COLO668 (cell line): Measurements from ENCODE around the gene CHCHD2.
"Not testable (repeated sequence)": the region's sequence is repeated elsewhere in the genome, so short reads cannot be mapped to it uniquely, and the experiment has no call there.

Experiments
- DNase-seq: peaks from one replicate; lab custom pipeline; 2025; ENCODE audit not compliant: unreplicated experiment; lab: John Stamatoyannopoulos, UW

Gene CHCHD2

DNA sequence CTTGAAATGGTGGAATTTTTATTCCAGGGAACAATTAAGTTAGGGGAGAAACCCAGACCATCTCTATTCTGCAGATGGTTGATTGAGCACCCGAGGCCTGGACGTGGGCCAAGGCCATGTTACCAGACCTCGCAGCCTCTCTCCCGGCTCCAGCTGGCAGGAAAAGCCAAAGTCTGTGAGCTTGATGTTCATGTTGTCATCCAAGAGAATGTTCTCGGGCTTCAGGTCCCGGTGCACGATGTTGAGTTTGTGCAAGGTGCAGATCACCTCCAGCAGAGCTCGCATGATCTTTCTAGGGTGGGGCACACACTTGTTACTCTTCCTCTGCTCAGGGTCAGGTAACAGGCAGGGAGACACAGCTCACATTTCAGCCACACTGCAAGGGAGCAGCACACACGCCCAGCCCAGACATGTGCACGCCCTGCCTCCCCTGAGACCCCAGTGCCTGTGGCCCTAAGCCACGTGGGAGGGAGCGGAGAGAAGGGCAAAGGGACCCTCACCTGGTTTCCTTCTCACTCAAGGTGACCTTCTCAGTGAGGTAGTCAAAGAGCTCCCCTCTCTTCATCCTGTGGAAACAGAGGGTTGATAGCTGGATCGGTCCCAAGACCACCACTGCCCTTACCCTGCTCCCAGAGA is 23.0 kb downstream of the CHCHD2 start:
- DNase-seq, result peak; percentile 66

DNA sequence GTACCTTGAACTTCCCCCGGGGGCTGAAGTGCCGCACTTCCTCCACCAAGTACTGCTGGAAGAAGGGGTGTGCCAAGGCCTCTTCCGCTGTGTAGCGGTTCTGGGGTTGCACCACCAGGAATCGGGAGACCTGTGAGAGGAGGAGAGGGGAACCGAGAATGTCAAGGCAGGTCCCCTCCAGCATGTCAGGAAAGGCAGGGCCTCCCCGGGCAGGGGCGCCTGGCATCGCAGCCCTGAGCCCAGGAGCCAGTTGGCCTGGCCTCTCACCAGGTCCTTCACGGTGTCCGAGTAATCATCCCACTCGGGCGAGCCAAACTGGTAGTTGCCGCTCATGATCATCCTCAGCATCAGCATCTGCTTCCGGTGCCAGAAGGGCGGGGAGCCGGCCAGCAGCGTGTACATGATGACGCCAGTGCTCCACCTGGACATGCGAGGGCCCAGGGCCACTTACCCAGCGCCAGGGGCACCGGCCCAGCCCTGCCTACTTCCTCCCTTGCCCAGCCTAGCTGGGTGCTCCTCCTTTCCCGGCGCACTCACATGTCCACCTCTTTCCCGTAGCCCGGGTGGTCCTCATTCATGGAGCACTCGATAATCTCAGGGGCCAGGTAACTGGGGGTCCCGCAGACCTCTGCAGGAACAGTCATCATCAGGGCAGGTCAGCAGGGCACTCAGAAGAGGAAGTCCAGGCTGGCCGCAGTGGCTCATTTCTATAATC is 24.5 kb downstream of the CHCHD2 start:
- DNase-seq, result no peak

DNA sequence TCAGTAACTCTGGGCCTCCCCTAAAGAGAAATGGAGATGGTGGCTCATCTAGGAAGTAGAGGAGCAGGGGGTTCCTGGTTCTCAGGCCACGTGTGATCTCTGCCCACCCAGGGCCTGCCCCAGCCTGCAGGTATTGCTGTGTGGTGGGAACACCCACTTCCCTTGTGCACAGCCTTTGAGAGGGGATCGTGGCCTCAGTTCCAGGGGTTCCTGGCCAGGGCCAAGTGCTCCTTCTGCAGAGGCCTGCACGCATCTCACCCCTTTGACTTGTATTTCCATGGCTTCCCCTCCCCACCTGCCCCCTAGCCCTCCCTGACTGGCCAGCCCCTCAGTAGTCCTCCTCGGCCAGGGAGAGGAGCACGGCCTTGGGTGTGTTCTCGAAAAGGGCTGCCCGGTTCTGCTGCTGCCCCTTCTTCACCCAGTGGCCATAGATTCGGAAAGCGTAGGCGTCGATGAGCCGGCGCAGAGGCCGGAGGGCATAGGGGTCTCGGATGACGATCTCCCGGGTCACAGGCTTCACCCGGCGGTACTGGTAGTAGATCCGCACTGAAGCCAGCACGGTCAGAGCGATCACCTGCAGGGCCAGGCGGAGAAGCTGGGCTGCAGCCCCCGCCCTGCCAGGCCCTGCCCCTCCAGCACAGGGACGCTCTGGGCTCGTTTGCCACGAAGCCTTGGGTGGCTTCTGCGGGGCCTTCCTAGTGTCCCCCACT is 25.4 kb downstream of the CHCHD2 start:
- not testable (repeated sequence) for DNase-seq

DNA sequence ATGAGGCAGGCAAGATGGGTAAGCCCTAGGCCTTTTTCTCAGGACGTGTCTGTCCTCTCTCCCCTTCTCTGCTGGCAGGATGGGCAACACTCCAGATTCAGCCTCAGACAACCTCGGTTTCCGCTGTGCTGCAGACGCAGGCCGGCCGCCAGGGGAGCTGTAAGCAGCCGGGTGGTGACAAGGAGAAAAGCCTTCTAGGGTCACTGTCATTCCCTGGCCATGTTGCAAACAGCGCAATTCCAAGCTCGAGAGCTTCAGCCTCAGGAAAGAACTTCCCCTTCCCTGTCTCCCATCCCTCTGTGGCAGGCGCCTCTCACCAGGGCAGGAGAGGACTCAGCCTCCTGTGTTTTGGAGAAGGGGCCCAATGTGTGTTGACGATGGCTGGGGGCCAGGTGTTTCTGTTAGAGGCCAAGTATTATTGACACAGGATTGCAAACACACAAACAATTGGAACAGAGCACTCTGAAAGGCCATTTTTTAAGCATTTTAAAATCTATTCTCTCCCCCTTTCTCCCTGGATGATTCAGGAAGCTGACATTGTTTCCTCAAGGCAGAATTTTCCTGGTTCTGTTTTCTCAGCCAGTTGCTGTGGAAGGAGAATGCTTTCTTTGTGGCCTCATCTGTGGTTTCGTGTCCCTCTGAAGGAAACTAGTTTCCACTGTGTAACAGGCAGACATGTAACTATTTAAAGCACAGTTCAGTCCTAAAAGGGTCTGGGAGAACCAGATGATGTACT is 26.7 kb downstream of the CHCHD2 start:
- peak; percentile 88 for DNase-seq

DNA sequence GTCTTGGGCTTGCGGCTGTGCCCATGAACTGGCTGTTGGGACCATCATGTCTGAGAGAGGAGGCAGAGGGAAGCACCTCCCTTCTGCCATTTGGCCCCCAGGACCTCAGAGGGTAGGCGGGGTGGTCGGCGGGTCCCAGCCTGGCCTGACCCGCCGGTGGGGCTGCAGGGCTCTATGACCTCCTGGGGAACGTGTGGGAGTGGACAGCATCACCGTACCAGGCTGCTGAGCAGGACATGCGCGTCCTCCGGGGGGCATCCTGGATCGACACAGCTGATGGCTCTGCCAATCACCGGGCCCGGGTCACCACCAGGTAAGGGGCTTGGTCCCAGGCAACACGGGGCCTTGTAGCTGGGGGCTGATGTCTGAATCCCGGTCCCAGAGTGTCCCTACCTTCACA is 28.1 kb downstream of the CHCHD2 start:
- DNase-seq, result no peak

DNA sequence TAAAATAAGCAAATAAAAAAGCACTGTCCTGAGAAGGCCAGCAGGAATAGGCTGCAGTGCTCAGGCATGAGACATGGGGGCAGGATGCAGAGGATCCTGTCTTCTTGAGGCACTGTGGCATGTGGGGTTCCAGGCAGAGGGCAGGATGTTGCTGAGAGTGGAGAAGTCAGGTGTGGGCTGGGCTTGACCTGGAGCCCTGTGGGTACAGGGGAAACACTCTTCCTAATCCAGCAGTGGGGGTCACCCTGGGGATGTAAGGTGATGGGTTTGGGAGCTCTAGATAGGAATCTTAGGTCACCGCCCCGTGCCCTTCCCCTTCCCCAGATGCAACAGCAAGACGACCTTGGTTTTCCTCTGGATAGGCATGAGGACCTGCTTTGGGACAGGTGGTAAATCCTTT is 28.6 kb downstream of the CHCHD2 start:
- DNase-seq, result no peak

DNA sequence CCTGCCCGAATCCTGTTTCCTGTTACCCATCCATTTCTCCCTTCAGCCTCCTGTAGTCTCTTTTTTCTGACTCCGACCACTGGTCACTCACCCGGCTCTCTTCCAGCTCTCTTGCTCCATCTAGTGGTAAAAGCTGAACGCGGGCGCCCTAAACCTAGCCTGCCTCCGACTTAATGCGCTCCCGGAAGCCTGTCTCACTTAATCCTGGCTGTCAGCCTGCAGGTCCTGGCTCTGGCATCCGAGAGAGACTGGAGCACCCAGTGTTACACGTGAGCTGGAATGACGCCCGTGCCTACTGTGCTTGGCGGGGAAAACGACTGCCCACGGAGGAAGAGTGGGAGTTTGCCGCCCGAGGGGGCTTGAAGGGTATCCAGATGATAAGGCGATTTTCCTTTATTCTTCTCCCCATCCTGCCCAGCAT is 31.9 kb downstream of the CHCHD2 start:
- peak; percentile 60 for DNase-seq

DNA sequence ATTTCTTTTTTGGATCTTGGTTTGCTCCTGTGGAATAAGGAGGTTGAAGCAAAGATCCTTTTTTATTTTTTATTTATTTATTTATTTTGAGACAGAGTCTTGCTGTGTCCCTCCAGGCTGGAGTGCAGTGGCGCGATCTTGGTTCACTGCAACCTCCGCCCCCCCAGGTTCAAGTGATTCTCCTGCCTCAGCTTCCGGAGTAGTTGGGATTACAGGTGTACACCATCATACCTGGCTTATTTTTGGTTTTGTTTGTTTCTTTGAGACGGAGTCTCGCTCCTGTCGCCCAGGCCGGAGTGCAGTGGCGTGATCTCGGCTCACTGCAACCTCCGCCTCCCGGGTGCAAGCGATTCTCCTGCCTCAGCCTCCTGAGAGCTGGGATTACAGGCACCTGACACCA is 39.9 kb downstream of the CHCHD2 start:
- DNase-seq, result not testable (repeated sequence)

DNA sequence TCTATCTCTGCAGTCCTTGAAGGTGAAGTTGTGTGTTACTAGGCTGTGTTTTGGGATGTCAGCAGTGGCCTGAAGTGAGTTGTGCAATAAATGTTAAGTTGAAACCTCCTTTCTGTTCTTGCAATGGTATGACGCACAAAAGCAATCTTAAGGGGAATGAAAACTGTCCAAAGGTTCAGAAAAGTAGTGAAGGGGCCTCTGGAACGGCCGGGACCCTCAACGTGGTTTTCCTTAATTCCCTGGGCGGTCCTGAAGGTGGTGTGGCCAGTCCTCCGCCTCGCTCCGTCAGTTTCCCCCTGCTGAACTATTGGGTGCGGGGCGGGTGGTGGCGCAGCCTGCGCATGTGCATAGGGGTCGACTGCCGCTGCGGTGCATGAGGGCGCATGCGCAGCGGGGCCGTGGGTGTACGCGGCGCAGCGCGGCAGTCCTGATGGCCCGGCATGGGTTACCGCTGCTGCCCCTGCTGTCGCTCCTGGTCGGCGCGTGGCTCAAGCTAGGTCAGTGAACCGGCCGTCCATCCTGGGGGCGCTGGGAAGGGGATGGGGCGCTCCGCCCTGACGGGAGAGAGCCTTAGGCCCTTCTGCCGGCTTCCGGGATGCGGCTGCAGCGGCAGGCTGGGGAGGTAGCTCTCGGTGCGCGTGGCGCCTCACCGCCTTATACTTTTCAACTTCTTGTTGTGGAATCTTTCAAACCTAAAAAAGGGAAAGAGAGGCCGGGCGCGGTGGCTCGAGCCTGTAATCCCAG is 42.2 kb downstream of the CHCHD2 start, which contains the start of gene SUMF2:
Gene SUMF2, plus strand, starts transcription at position 405 of the 744 bp plus-strand sequence. Its CDS starts 26 bp downstream, at position 431.
- peak; percentile 93 for DNase-seq

DNA sequence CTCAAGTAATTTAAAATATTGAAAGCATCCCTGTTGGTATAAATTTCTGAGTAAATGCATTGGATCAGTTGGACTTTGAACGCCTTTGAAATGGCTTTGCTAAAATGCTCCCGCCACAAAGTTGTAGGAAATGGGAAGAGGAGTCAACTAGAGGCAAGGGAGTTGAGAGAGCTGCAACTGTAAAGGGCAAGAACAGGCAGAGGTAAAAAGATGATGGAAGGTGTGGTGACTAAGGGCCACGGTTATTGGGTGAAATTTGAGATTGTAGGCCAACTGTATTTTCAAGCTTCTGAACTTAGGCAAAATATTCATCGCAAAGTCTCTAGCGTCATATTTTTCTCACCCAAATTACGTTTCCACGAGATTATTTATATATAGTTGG is 42.8 kb downstream of the CHCHD2 start:
- no peak for DNase-seq

DNA sequence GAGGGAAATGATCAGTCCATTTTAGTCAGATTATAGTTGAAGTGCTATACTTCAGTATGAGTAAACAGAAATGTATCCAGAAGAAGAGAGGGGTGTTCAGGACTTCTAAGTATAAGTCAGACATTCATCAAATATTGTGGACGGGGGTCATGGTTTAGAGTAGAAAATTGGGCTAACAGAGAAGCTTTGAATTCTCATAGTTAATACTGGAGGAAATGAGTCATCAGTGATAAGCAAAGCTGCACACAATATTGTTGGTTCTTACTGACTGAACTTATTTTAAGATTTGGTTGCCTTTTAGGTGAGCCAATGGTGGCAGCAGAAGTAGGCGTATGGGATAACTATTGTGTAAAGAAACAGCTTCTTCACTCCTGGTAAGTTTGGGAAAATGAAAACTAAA is 43.9 kb downstream of the CHCHD2 start:
- no peak for DNase-seq

DNA sequence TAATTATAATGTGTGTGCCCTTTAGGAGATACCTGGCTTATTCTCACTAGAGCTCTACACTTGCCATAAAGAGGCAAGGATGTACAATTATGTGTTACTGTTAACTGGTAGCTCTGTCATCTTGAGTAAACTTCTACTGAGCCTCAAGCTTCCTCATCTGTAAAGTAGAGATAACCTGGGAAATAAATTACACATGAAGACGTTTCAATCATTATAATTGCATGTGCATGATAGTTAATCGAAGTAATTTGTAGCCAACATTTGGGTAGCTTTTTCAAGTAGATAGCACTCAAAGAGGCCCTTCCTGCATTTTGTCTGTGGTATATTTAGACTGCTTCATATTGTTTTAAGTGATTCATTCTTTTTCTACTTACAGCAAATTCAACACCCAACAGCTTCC is 52.3 kb downstream of the CHCHD2 start:
- DNase-seq, result no peak

DNA sequence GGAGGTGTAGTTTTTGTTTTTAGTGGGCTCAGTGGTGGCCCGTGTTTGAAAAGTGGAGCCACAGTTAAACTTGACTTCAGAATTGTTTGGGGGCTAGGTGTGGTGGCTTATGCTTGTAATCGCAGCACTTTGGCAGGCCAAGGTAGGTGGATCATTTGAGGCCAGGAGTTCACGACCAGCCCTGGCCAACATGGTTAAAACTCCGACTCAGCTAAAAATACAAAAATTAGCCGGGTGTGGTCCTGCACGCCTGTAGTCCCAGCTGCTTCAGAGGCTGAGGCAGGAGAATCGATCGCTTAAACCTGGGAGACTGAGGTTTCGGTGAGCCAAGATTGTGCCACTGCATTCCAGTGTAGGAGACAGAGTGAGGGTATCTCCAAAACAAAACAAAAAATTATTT is 52.9 kb downstream of the CHCHD2 start:
- no peak for DNase-seq
